Sigmoid colon (tissue), 7 donors: Measurements from ENCODE around the gene TUBGCP3. TPM values are rescaled to one million over a fixed set of nuclear protein-coding genes. Genes with fewer than 3 reads are reported as not detected.

Experiments used
- DNase-seq: peaks from one replicate; pipeline ENCODE4 v3.0.0-alpha.2; 2019
- H3K27ac ChIP-seq, 4 donors: fragments of 200-600 bp; sonication (generic); one replicate each; pipeline ENCODE4 v1.5.1; 2016 to 2019; ENCODE audit warnings: mild to moderate bottlenecking in 1 of 4
- H3K27me3 ChIP-seq, 3 donors: fragments of 200-600 bp; sonication (generic); one replicate each; pipeline ENCODE4 v1.5.1; 2019; ENCODE audit warnings: mild to moderate bottlenecking in 1 of 3
- H3K36me3 ChIP-seq, 4 donors: fragments of 200-600 bp; sonication (generic); one replicate each; pipeline ENCODE4 v1.5.1; 2016 to 2019
- H3K4me1 ChIP-seq, 4 donors: fragments of 200-600 bp; sonication (generic); one replicate each; pipeline ENCODE4 v1.5.1; 2017 to 2019
- H3K4me3 ChIP-seq, 4 donors: fragments of 200-600 bp; sonication (generic); one replicate each; pipeline ENCODE4 v1.5.1; 2017 to 2019; ENCODE audit warnings: mild to moderate bottlenecking in 2 of 4, moderate library complexity in 1 of 4
- H3K9me3 ChIP-seq, 4 donors: fragments of 200-600 bp in 3 of 4; sonication (generic) in 3 of 4; one replicate each; pipeline versions ENCODE4 v1.5.1 to v1.6.1; 2013 to 2019
- EP300 ChIP-seq, 4 donors: sonication (generic); formaldehyde crosslinking; IDR thresholded peaks; one replicate each; pipeline ENCODE4 v1.6.1; 2017; ENCODE audit warnings: antibody characterized with exemption in 4 of 4
- POLR2A ChIP-seq, 2 donors: fragments of 450-650 bp; IDR thresholded peaks; one replicate each; pipeline ENCODE4 v1.6.1; 2016; ENCODE audit warnings: antibody characterized with exemption in 2 of 2, mild to moderate bottlenecking in 2 of 2, moderate library complexity in 2 of 2
- POLR2AphosphoS5 ChIP-seq, 4 donors: sonication (generic); formaldehyde crosslinking; IDR thresholded peaks; one replicate each; pipeline ENCODE4 v1.6.1; 2017; ENCODE audit warnings: antibody characterized with exemption in 4 of 4
- WGBS, 2 donors: extraction: QIAGEN DNeasy Blood & Tissue Kit; methylation state at CpG; one replicate each; pipeline ENCODE4 v1.1.7; 2013; 5-methylcytosine and 5-hydroxymethylcytosine counted together
- intact Hi-C: fragments of 100-400 bp; cut with DNase I; formaldehyde crosslinking; loops from one replicate; pipeline ENCODE4 v1.15.1; 2023
- polyA plus RNA-seq, 3 donors: library from polyadenylated mRNA; stranded (reverse); fragments of 200-250 nt; gene quantifications; one replicate each; pipeline ENCODE4 v1.2.3, GENCODE V29; 2013
- total RNA-seq, 4 donors: library from RNA; depleted of rRNA; stranded (reverse); fragments of >200 nt; gene quantifications; one replicate each; pipeline ENCODE4 v1.1.0, GENCODE V29; 2016
- TF ChIP-seq, protein P1 (sequence below), 4 experiments: fragments of 450-650 bp in 3 of 4; fragments of 200-600 bp in 1 of 4; IDR thresholded peaks; one replicate each; pipeline ENCODE4 v1.5.1; 2016 to 2019; ENCODE audit warnings: antibody characterized with exemption in 4 of 4, mild to moderate bottlenecking in 3 of 4, moderate library complexity in 2 of 4
- donor health status: healthy with polysubstance abuse.
- donor health status: Bipolar disorder and iron deficiency.
- donor health status: healthy.

TUBGCP3 gene
- total and polyA plus RNA-seq, 7 donors, result 7.2 to 33.5 (median 23.8) TPM

- WGBS, 2 donors, result 71 to 87% methylated on average over 9 of the region's 9 CpGs
- Histone ChIP-seq H3K27ac (no peak overlapping the region), H3K9me3 (no peaks in the 10 kb centered on the region), H3K4me3 (no peak overlapping the region), H3K36me3 (no peaks in the 10 kb centered on the region), H3K4me1 (no peaks in the 10 kb centered on the region), H3K27me3 (no peaks in the 10 kb centered on the region)
- intact Hi-C loops, result no loop called here
- no peak for TF ChIP-seq EP300 (IDR thresholded peaks at IDR 0.05)
- TF ChIP-seq POLR2A (IDR thresholded peaks at IDR 0.05), result no peak
- TF ChIP-seq POLR2AphosphoS5 (IDR thresholded peaks at IDR 0.05), result no peak
- TF ChIP-seq, protein P1, sequence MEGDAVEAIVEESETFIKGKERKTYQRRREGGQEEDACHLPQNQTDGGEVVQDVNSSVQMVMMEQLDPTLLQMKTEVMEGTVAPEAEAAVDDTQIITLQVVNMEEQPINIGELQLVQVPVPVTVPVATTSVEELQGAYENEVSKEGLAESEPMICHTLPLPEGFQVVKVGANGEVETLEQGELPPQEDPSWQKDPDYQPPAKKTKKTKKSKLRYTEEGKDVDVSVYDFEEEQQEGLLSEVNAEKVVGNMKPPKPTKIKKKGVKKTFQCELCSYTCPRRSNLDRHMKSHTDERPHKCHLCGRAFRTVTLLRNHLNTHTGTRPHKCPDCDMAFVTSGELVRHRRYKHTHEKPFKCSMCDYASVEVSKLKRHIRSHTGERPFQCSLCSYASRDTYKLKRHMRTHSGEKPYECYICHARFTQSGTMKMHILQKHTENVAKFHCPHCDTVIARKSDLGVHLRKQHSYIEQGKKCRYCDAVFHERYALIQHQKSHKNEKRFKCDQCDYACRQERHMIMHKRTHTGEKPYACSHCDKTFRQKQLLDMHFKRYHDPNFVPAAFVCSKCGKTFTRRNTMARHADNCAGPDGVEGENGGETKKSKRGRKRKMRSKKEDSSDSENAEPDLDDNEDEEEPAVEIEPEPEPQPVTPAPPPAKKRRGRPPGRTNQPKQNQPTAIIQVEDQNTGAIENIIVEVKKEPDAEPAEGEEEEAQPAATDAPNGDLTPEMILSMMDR (IDR thresholded peaks at IDR 0.05), result no peak
- DNase-seq, result no peak
Observed at GRCh38 chr13:112477070-112477619, 110.8 kb downstream of the TUBGCP3 start.

- H3K9me3 ChIP-seq, result peaks cover 0 to under 1% (median 0%) of the 10 kb centered on the region in 4 donors
- no peaks in the 10 kb centered on the region for H3K4me1 ChIP-seq
- no peak overlapping the region for H3K27ac ChIP-seq
- no peaks in the 10 kb centered on the region for H3K36me3 ChIP-seq
- WGBS, 2 donors, result 27 to 84% methylated on average over 1 of the region's 1 CpG
- no peak for DNase-seq
- H3K4me3 ChIP-seq, result no peak overlapping the region
- intact Hi-C loops, result no loop called here
- TF ChIP-seq EP300 (IDR thresholded peaks at IDR 0.05), result no peak
- no peaks in the 10 kb centered on the region for H3K27me3 ChIP-seq
Observed at GRCh38 chr13:112475889-112476288, 112.1 kb downstream of the TUBGCP3 start.

DNA sequence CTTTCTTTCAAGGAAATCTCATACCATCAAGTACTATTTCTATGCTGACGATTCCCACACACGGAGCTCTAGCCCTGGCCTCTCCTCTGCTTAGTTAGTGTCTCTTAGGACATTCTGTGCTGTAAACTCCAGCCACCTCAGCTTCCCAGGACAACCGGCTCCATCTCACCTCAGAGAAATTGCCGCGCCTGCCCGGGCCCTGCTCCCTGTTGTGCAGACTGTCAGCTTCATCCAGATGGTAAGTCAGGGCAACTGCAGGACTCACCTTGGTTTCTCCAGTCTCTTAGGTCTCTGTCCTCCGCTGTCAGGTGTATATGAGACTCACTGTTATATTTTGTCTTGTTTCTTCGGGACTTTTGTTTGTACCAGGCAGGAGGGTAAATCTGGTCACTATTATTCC lies 113.1 kb downstream of the TUBGCP3 start:
- no peak for DNase-seq
- Histone ChIP-seq H3K27me3 (no peaks in the 10 kb centered on the region), H3K4me1 (no peaks in the 10 kb centered on the region), H3K4me3 (no peak overlapping the region), H3K9me3 (peaks cover 0 to 2% (median 0%) of the 10 kb centered on the region in 4 donors), H3K27ac (no peak overlapping the region), H3K36me3 (no peaks in the 10 kb centered on the region)
- intact Hi-C loops, result no loop called here
- TF ChIP-seq, protein P1 (IDR thresholded peaks at IDR 0.05), result no peak
- TF ChIP-seq POLR2A (IDR thresholded peaks at IDR 0.05), result no peak
- no peak for TF ChIP-seq POLR2AphosphoS5 (IDR thresholded peaks at IDR 0.05)
- no peak for TF ChIP-seq EP300 (IDR thresholded peaks at IDR 0.05)
- WGBS, 2 donors, result 88 to 92% methylated on average over 8 of the region's 8 CpGs

DNA sequence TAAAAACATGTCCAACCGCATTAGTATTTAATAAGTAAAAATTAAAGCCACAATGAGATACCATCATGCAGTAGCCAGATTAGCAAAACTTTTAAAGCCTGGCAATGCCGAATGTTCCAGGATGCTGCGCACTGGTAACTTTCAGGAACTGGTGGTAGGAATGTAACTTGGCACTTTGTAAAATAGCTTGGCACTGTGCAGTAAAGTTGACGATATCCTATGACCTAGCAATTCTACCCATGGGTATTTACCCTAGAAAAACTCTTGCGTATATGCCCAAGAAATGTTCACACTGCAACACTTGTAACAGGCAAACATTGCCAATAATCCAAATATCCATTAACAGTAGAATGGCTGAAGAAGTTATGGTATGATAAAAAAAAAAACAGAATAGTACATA lies 114.1 kb downstream of the TUBGCP3 start:
- Histone ChIP-seq H3K9me3 (peaks cover 0 to 2% (median 0%) of the 10 kb centered on the region in 4 donors), H3K36me3 (no peaks in the 10 kb centered on the region), H3K27ac (no peak overlapping the region), H3K27me3 (no peaks in the 10 kb centered on the region), H3K4me1 (no peaks in the 10 kb centered on the region), H3K4me3 (no peak overlapping the region)
- WGBS, 2 donors, result 90 to 96% methylated on average over 5 of the region's 5 CpGs
- intact Hi-C loops, result no loop called here
- TF ChIP-seq POLR2A (IDR thresholded peaks at IDR 0.05) (no peak), POLR2AphosphoS5 (IDR thresholded peaks at IDR 0.05) (no peak), EP300 (IDR thresholded peaks at IDR 0.05) (no peak)
- TF ChIP-seq, protein P1 (IDR thresholded peaks at IDR 0.05), result no peak
- no peak for DNase-seq

DNA sequence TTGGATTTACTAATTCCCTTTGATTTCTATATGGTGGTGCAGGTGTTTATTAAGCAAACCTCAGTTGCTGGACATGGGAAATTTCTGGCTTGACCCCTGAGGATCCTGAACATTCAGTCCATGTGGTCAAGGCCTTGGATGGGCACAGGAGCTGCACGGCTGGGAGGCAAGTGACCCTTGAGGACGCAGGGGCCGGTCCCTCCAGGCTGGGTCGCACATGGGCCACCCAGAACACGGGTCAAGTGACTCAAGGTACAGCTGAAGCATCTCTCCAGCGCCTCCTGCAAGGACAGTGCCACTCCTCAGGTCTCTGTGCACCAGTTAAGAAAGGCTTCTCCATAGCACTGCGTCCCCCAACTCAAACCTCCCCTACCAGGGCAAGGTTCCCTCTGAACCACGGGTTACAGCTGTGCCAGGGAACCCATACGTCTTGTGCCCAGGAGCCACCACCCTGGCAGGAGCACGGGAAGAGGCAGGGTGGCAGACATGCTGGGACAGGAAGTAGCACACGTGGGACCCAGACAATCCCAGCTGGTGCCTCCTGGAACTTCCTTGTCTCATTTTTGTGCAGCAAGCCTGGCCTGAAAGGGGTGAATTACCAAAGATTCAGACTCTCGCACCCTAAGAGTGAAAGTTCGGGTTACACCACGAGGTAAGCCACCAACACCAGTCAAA lies 118.7 kb downstream of the TUBGCP3 start:
- DNase-seq, result no peak
- Histone ChIP-seq H3K4me3 (no peak overlapping the region), H3K36me3 (no peaks in the 10 kb centered on the region), H3K27ac (no peak overlapping the region), H3K4me1 (no peaks in the 10 kb centered on the region), H3K27me3 (no peaks in the 10 kb centered on the region), H3K9me3 (peaks cover 0 to 2% (median 0%) of the 10 kb centered on the region in 4 donors)
- intact Hi-C loops, result no loop called here
- WGBS, 2 donors, result 82 to 86% methylated on average over 14 of the region's 14 CpGs
- TF ChIP-seq EP300 (IDR thresholded peaks at IDR 0.05), result no peak
- no peak for TF ChIP-seq POLR2AphosphoS5 (IDR thresholded peaks at IDR 0.05)
- TF ChIP-seq, protein P1 (IDR thresholded peaks at IDR 0.05), result no peak
- no peak for TF ChIP-seq POLR2A (IDR thresholded peaks at IDR 0.05)
